ENCODE data around the gene NEGR1.

DNA sequence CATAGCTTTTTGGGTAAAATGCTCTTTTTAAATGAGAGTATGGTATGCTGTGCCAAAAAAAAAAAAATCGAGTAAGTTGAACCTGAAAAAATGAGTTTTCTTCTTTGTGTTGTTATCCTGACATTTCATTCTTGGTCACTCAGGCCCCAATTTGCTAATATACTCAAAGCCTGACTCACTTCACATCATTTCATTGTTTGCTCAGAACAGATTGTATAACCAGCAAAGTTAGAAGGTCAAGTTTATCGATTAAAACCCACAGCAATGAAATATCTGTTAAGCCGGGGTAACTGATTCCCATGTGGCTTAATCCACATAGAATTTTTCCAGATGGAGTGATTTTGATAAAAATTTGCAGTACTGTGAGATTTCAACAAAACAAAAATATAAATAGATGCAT, 363.7 kb downstream of the NEGR1 start:
- TF ChIP-seq ZNF785 (CRISPR knock-in tag; IDR thresholded peaks at IDR 0.05), result no peak
- TF ChIP-seq, protein P1, sequence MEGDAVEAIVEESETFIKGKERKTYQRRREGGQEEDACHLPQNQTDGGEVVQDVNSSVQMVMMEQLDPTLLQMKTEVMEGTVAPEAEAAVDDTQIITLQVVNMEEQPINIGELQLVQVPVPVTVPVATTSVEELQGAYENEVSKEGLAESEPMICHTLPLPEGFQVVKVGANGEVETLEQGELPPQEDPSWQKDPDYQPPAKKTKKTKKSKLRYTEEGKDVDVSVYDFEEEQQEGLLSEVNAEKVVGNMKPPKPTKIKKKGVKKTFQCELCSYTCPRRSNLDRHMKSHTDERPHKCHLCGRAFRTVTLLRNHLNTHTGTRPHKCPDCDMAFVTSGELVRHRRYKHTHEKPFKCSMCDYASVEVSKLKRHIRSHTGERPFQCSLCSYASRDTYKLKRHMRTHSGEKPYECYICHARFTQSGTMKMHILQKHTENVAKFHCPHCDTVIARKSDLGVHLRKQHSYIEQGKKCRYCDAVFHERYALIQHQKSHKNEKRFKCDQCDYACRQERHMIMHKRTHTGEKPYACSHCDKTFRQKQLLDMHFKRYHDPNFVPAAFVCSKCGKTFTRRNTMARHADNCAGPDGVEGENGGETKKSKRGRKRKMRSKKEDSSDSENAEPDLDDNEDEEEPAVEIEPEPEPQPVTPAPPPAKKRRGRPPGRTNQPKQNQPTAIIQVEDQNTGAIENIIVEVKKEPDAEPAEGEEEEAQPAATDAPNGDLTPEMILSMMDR (IDR thresholded peaks at IDR 0.05 in 2 of 3, conservative IDR thresholded peaks at IDR 0.05 in 1 of 3; ENCODE audit: insufficient read depth in 2 of 3, low read depth in 1 of 3, low read length in 3 of 3), result no peak
- TF ChIP-seq, protein P2, sequence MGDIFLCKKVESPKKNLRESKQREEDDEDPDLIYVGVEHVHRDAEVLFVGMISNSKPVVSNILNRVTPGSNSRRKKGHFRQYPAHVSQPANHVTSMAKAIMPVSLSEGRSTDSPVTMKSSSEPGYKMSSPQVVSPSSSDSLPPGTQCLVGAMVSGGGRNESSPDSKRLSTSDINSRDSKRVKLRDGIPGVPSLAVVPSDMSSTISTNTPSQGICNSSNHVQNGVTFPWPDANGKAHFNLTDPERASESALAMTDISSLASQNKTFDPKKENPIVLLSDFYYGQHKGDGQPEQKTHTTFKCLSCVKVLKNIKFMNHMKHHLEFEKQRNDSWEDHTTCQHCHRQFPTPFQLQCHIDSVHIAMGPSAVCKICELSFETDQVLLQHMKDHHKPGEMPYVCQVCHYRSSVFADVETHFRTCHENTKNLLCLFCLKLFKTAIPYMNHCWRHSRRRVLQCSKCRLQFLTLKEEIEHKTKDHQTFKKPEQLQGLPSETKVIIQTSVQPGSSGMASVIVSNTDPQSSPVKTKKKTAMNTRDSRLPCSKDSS (IDR thresholded peaks at IDR 0.05; ENCODE audit: low read depth, partially characterized antibody), result no peak
